CD4-positive, alpha-beta T cell treated with Interleukin-15 for 4 hours (primary cell): ENCODE data around the gene FOXRED2.
"Not testable (repeated sequence)": the region's sequence is repeated elsewhere in the genome, so short reads cannot be mapped to it uniquely, and the experiment has no call there.

Experiments
- DNase-seq: peaks from one replicate; pipeline ENCODE4 v3.0.0-alpha.2; 2020; ENCODE audit warnings: low spot score

FOXRED2 gene

DNA sequence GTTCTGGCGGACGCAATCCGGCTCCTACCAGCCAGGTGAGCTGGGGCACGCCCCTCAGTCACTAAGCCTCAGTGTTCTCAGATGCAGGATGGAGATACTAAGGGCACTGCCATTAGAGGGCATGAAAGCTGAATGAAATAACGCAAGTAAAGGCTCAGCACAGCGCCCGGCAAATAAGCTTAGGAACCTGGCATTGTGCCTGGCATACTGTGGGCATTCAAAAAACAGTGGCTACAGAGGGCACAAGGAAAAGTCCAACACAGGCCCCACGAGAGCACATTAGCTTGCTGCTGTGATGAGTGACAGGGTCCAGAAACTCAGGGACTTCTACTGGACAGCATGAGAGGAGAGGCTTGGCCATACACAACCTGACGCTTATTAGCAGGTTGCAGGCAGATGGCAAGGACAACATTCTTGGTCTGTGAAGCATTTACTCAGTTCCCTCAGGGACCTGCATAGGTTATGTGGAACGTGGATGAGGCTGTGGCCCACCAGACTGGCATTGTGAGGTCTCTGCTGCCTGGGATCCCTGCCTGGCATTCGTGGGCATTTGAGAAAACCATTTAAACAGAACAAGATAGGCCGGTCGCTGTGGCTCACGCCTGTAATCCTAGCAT, 37.6 kb downstream of the FOXRED2 start:
- DNase-seq, result no peak

DNA sequence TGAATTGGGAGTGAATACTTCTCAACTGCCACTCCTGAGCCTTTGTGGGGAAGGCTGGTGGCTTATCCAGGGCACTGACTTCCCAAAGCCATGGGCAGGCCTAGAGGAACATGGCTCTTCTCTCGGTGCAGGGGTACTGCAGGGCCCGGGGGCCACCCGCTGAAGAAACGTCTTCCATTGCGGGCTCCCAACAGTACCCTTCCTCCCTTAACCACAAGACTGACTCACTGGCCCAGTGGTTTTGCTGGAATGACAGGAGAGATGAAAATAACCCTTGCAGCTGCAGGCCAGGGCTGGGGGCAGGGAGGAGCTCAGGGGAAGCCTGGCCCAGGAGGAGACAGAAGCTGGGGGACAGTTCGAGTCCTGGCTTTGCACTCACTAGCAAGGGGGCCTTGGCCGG, 38.9 kb downstream of the FOXRED2 start:
- DNase-seq, result no peak

DNA sequence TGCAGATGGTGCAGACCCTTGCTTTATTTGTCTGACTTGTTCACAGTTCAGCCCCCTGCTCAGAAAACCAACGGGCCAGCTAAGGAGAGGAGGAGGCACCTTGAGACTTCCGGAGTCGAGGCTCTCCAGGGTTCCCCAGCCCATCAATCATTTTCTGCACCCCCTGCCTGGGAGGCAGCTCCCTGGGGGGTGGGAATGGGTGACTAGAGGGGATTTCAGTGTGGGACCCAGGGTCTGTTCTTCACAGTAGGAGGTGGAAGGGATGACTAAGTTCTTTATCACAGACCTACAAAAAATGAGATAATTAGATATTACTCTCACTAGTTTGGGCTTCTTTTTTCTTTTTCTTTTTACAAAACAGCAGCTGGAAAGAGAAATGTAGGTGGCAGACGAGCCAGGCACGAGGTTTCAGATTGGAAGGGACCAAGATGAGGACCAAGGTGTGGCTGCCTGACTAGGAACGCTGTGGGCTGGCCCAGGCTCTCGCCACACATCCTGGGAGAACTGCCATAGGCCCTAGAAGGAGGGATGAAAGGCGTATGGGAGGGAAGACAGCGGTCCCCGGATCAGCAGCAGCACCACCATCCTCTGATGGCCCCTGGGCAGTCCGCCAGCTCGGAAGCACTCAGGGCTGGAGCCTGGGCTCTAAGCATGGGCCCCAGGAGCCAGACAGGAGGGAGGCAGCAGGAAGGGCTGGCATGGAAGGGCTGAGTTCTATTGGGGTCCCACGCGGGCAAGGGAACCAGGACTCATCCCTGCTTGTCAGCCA, 39.6 kb downstream of the FOXRED2 start:
- no peak for DNase-seq

DNA sequence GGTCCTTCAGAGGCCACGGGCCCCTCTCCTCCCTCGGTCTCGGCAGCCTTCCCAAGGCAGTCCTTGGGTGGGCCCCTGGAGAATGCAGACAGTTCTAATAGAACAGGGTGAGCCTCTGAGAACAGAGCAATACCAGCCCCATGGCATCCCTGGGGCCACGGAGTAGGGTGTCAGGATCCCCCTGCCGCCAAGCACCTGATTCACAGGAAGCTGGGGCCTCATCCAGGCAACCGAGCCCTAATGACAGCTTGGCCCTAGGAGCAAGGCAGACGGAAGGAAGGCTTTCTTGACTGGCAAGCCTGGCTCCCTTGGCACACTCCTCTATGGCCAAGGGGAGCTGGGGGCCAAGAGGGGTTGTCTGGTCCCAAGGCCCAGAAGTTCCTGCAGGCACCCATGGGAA, 40.6 kb downstream of the FOXRED2 start:
- no peak for DNase-seq

DNA sequence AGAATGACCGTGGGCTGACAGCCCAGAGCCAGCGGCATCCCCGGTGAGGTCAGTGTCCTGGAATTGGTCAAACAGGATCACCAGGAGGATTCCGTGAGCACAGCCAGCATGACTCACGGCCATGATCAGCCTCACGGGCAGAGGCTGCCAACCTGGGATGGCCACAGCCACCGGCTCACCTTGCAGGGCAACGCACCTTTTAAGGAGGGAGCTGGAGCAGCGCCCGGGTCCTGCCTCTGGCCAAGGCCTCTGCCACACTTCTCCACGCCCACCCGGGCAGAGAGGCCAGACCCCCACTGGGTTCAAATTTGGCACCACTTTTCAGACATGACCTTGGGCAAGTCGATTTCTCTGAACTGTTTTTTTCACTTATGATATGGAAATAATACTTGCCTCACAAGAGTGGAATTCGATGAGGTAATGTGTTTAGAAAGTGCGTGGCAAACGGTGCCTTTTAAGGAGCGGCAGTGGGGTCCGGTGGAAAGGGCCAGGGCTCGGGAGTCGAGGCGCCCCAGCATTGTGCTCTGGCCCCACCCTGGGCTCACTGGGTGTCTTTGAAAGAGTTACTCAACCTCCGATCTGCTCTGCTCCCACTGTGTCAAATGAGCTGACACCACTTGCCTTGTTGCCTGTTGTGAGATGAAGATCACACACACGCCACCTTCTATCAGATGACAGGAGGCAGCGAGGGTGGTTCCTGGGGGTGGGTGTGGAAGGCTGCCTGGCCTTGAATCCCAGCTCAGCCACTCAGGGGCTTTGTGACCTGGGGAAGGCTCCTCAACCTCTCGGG, 41.4 kb downstream of the FOXRED2 start:
- DNase-seq, result no peak

DNA sequence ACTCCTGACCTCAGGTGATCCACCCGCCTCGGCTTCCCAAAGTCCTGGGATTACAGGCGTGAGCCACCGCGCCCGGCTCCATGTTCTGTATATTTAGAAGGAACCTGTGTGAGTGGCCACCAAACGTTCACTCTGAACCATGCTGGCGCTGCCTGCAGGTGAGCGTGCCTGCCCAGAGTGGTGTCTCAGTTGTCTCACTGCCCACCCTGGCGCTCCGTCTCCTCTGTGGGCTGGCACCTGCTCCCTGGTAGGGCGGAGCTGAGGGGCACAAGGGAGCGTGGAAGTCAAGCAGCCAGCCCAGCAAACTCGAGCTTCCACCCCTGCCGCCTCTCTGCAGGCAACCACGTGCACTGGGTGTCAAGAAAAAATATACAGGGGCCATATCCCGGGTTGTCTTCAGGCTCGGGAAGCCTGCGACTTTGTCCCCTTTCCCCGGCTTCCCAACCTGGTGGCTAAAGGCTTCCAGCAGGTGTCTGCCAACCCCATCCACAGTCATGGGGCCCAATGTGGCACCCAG, 42.1 kb downstream of the FOXRED2 start:
- DNase-seq, result no peak

DNA sequence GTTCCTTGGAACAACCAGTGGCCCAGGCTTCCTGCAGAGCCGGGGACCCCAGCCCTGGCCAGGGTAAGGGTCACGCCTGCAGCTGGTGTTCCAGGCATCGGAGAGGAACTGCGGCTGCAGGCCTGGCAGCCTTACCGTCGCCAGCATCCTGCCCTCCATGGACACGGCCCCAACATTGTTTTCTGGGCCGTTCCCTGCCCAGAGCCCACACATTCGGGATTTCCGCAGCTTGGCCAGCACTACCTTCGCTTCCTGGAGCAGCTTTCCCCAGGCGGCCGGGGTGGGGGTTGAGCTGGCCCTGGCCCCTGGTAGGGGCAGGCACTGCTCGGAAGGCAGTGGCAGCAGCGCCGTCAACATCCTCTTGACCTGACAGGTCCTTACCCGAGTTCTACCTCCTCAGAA, 43.1 kb downstream of the FOXRED2 start:
- DNase-seq, result no peak

DNA sequence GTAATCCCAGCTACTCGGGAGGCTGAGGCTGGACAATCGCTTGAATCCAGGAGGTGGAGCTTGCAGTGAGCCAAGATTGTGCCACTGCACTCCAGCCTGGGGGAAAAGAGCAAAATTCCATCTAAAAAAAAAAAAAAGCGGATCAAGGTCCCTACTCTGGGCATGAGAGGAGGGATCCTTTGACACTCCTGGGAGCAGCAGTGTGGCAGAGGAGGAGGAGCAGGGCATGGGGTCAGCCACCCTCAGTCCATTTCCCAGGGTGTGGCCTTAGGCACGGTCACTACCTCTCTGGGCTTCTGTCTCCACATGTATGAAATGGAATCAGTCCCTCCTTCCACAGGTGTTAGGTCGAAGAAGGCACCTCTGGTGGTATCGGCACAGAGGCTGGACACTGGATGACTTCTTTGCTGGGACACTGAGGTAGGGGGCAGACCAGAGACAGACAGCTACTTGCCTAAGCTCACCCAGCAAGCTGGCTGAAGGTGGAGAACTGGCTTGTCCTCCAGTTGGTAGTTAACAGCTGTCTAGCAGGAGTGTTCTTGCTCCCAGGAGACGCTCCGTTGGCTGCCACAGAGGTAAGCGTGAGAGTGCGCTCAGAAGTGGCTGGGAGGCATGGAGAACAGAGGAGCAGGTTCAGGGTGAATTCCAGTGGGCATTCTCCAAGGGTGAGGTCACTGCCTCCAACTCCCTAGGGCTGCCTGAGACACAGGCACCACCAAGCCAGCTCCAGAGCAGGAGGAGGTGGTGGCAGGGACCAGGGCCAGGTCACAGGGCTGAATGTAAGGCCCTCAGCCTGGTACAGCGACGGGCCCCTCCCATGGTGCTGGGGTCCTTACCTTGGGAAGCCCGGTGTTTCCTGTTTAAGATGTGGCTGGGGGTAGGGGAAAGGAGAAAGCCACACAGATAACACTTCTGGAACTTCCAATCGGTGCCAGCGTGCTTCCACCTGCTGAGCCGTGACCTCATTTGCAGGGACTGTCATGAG, 44.9 kb downstream of the FOXRED2 start:
- no peak for DNase-seq

DNA sequence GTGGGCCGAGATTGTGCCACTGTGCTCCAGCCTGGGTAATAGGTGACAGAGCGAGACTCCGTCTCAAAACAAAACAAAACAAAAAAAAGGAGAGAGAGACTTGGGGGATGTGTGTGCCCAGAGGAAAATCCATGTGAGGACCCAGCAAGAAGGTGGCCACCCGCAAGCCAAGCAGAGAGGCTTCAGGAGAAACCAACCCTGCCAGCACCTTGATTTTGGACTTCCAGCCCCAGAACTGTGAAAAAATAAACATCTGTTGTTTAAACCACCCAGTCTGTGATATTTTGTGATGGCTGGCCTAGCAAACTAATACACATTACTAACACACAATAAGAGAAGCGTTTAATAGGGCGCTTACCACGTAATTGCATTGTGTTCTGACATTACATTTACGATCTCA, 46.6 kb downstream of the FOXRED2 start:
- no peak for DNase-seq

DNA sequence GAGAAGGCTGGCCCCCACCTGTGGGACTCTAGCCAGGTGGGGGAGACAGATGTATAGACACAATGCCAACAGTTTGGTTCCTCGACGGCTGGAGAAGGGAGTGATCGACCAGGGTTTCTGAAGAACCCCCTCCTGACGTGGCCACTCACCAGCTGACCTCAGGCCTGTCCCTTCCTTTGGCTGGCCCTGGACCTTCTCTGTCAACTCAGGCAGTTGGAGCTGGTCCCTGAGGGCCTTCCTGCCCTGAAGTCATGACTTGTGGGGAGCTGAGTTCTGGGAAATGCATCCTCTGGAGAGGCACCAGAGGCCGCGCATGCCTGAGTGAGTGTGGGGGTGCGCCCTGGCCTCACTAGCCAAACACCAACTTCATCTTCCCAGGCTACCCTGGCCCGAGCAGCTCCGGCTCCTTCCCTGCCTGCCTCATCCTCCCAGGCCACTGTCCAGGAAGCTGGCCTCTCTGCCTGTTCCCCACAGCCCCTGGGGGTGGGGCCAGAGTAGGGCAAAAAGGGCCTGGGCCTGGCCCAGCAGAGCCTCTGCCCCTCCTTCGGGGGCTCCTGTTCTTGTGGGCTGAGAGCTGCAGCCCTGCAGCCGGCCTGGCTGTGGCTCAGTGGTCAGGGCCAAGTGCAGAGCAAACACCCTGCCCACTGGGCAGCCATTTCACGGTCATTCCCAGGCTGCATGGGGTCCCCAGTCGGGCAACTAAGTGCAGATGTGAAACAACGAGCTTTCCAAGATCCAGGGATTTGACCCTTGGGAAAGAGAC, 49.0 kb downstream of the FOXRED2 start:
- DNase-seq, result no peak

DNA sequence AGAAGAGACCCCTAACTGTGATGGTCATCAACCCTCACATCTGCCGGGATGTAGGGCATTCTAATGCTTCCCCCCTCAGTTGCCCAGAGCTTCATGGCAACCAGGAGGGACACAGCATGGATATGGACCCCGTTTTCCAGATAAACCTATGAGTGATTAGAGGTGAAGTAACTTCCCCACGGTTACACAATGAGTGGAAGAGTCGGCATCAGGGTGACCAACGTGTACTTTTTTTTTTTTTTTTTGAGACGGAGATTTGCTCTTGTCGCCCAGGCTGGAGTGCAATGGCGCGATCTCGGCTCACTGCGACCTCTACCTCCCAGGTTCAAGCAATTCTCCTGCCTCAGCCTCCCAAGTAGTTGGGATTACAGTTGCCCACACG, 50.4 kb downstream of the FOXRED2 start:
- no peak for DNase-seq

DNA sequence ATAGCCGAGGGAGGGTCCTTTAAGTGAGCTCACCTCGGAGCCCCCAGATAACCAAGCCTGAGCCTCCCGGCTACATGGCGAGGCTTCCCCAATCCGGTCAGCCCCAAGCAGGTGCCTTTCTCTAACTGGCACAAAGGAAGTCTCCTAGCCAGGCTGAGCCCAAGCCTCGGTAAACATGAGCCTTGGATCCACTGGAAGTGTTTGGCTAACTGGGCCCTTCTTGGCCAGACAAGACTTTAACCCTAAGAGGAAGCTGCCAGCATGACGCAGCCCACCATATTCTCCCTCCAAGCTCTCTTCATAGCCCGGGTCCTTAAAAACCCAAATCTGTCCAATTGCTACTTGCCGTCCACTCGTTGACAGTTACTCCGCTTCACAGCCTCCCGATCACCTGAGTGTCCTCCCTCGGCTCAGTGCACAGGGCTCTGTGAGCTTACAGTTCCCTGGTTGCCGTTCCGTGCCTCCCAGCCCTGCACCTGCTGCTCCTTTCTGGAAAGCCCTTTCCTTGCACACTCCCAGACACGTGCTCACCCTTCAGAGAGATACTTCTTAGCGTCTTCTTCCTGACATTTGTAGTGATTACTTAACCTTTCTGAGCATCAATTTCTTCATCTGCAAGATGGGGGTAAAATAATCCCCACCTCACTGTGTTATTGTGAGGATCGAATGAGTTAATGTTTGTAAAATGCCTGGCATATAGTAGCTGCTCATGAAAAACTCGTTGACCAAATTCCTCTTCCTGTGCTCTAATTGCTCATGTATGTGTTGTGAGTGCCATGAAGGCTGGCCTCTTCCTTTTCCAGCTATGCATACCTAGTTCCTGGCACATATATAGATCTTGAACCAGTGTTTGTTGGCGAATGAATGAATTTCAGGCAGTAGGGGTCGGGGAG, 51.0 kb downstream of the FOXRED2 start:
- DNase-seq, result no peak

DNA sequence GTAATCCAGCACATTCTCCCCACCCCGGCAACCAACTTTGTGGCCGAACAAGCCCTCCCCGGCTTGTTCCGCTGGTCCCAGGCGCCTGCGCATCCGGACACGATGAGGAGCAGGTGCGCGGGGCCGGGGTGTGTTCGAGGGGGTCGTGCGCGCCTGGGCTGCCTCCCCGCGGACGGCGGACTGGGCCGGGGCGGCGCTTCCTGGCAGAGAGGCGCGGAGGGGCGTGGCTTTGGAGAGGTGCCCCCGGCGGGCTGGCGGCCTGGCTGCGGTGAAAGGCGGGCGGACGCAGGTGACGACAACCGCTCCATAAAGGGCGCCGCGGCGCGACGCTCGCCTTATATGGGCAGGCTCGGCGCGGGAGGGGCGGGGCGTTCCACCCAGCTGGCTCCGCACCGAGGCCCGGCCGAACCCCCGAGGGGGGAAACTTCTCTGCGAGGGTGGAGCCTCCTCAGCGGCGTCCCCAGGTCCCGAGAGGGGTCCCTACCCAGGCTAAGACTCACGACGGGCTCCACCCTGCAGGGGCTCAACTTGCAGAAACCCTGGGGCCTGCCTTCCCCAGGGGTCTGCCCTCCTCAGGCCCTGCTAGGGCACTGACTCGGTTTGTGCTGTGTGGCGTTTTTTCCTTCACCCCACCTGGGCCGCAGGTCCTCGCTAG, 51.8 kb downstream of the FOXRED2 start:
- peak; percentile 91 for DNase-seq

DNA sequence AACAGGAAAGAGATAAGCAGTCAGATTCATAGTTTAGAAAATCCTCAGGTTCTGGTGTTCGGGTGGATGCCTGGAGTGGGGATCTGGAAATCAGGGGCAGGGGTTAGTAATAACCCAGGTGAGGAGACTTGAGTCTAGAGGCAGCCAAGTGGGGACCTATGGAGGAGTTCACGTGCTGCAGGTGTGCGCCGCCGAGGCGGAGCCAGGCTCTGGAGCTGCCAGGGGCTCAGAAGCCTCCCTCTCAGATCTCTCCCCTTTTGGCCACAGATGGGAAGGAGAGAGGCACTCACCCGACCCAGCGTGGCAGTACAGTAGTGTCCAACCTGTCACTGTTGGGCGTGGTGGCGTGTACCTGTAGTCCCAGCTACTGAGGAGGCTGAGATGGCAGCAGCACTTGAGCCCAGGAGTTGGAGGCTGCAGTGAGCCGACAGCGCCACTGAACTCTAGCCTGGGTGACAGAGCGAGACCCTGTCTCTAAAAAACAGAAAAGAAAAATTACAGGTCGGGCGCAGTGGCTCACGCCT, 52.9 kb downstream of the FOXRED2 start:
- DNase-seq, result no peak

DNA sequence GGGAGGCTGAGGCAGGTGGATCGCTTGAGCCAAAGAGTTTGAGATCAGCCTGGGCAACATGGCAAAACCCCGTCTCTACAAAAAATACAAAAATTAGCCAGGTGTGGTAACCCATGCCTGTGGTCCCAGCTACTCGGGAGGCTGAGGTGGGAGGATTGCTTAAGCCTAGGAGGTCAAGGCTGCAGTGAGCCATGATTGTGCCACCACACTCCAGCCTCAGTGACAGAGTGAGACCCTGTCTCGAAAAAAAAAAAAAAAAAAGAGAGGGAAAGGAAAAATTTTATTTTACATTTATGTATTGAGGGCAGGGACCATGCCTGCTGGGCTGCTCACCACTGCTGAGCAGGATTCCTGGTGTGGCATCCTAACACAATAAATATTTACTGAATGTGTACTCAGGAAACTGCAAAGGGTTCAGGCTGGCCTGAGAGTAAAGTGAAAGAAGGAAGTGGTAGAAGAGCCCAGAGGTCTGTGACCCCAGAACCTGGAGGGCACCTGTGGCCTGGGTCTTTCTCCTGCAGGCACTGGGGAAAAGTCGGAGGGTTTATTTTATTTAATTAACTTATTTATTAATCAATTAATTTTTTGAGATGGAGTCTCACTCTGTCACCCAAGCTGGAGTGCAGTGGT, 53.7 kb downstream of the FOXRED2 start:
- DNase-seq, result not testable (repeated sequence)

DNA sequence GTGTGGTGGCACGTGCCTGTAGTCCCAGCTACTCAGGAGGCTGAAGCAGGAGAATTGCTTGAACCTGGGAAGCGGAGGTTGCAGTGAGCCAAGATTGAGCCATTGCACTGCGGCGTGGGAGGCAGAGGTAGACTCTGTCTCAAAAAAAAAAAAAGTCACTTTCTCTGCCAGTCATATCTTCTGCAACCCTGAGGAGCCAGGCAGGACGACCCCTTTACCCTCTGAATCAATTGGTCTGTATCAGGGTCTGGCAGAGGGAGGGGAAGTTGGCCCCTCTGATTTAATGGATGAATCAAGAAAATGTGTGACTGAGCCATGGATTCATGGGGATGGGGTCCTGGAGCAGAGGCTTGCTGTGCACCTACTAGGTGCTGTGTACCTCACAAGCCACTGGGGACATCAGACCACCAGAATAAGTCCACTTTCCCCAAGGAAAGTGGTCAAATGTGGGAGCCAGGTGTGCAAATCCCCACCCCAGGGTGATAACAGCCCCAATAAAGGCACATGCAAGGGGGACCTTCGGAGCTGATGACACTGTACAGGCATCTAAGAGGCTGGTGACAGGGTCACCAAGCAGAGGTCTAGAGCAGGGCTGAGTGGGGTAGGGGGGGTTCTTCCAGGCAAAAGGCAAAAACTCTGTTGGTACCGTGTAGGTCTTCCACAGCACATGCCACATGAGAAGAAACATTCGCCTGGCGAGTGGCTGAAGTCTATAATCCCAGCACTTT, 54.4 kb downstream of the FOXRED2 start:
- no peak for DNase-seq

DNA sequence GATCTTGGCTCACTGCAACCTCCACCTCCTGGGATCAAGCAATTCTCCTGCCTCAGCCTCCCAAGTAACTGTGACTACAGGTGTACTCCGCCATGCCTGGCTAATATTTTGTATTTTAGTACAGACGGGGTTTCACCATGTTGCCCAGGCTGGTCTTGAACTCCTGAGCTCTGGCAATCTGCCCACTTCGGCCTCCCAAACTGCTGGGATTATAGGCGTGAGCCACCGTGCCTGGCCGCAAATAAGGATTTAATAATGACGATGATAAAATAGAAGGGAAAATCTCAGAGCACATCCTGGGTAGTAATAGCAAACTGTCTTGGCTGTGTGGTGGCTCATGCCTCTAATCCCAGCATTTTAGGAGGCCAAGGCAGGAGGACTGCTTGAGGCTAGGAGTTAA, 55.9 kb downstream of the FOXRED2 start:
- DNase-seq, result not testable (repeated sequence)

DNA sequence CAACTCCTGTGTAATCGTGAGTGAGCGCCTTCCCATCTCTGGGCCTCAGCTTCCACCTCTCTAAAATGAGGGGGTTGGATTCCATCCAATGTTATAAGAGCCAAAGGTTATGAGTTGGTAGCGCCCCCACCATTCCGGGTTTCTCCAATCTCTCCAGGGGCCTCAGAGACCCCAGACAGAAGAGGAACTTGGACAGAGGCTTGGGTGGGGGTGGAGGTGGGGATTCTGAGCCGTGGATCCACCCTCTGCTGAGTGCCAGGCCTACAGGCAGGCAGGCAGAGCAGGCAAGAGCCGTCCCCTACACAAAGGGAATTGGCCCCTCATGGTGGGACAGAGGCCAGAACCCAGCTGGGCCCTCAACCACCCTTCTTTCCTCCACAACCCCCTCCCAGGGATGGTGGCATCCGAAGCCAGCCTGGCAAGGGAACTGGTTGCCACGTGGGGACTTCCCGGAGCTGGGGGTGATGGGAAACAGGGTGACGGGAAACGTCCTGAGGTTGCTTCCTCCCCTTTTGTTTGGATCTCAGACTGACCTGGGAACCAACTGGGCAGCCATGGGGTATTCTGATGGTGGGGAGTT, 57.2 kb downstream of the FOXRED2 start:
- no peak for DNase-seq
